OCI-LY1 (cell line): Measurements from ENCODE around the gene SSPN.

ENCODE experiments used
- H2AFZ ChIP-seq: fragments of 200-600 bp; sonication (generic), shearing (Covaris generic); 2 replicates; pipeline ENCODE4 v1.6.0; 2014; ENCODE audit warnings: antibody characterized with exemption, mild to moderate bottlenecking, low read length
- H3F3A ChIP-seq: fragments of 200-600 bp; sonication (generic), shearing (Covaris generic); 2 replicates; pipeline ENCODE4 v1.6.0; 2014; ENCODE audit warnings: mild to moderate bottlenecking, antibody characterized with exemption, low read length, moderate library complexity; ENCODE audit not compliant: insufficient read depth
- H3K27ac ChIP-seq: fragments of 200-600 bp; sonication (generic); 2 replicates; pipeline ENCODE4 v1.5.1; 2014; ENCODE audit warnings: low read length, mixed run types, mild to moderate bottlenecking, low read depth; ENCODE audit not compliant: poor library complexity, severe bottlenecking
- H3K27me3 ChIP-seq: fragments of 200-600 bp; sonication (generic); 2 replicates; pipeline ENCODE4 v1.6.0; 2014; ENCODE audit warnings: antibody characterized with exemption, mild to moderate bottlenecking, low read length, moderate library complexity; ENCODE audit not compliant: insufficient read depth
- H3K36me3 ChIP-seq: fragments of 200-600 bp; sonication (generic); 2 replicates; pipeline ENCODE4 v1.6.1; 2014; ENCODE audit warnings: mild to moderate bottlenecking, antibody characterized with exemption, low read length, moderate library complexity, mixed read lengths; ENCODE audit not compliant: insufficient read depth
- H3K4me1 ChIP-seq: fragments of 200-600 bp; sonication (generic); 2 replicates; pipeline ENCODE4 v1.5.1; 2014; ENCODE audit warnings: mild to moderate bottlenecking, low read length, moderate library complexity; ENCODE audit not compliant: insufficient read depth, severe bottlenecking
- H3K4me2 ChIP-seq: fragments of 200-600 bp; sonication (generic), shearing (Covaris generic); 2 replicates; pipeline ENCODE4 v1.6.1; 2014; ENCODE audit warnings: low read length
- H3K4me3 ChIP-seq: fragments of 200-600 bp; sonication (generic); 2 replicates; pipeline ENCODE4 v1.5.1; 2014; ENCODE audit warnings: low read length, low read depth, mild to moderate bottlenecking, mixed read lengths; ENCODE audit not compliant: poor library complexity, severe bottlenecking
- H3K79me2 ChIP-seq: fragments of 200-600 bp; shearing (Covaris generic); 2 replicates; pipeline ENCODE4 v1.6.1; 2016; ENCODE audit warnings: mixed run types, low read length, mixed read lengths; ENCODE audit not compliant: insufficient read depth
- H3K9ac ChIP-seq: fragments of 200-600 bp; sonication (generic), shearing (Covaris generic); 2 replicates; pipeline ENCODE4 v1.6.1; 2014; ENCODE audit warnings: mild to moderate bottlenecking, low read length, mixed read lengths
- H3K9me2 ChIP-seq: fragments of 200-600 bp; sonication (generic), shearing (Covaris generic); 2 replicates; pipeline ENCODE4 v1.6.1; 2014; ENCODE audit warnings: low read depth, mild to moderate bottlenecking, low read length, mixed read lengths
- H3K9me3 ChIP-seq: fragments of 200-600 bp; shearing (Covaris generic); 2 replicates; pipeline ENCODE4 v1.6.1; 2014; ENCODE audit warnings: low read length, mixed read lengths
- H4K20me1 ChIP-seq: fragments of 200-600 bp; sonication (generic), shearing (Covaris generic); 2 replicates; pipeline ENCODE4 v1.6.0; 2016; ENCODE audit warnings: mild to moderate bottlenecking, low read length; ENCODE audit not compliant: insufficient read depth
- EZH2 ChIP-seq: fragments of 200-600 bp; sonication (generic), shearing (Covaris generic); IDR thresholded peaks from 2 replicates; pipeline ENCODE4 v1.8.0; 2017; ENCODE audit warnings: borderline replicate concordance, mixed run types, mild to moderate bottlenecking, antibody characterized with exemption, low read length, moderate library complexity, mixed read lengths
- TF ChIP-seq, protein P1 (sequence below): fragments of 200-600 bp; sonication (generic), shearing (Covaris generic); IDR thresholded peaks from 2 replicates; pipeline ENCODE4 v1.5.1; 2017; ENCODE audit warnings: mild to moderate bottlenecking, antibody characterized with exemption, low read length, moderate library complexity, mixed read lengths

SSPN gene

GRCh38 chr12:26292596-26292995, 97.2 kb downstream of the SSPN start:
- H2AFZ ChIP-seq, result no peak overlapping the region
- H3K36me3 ChIP-seq, result no peaks in the 10 kb centered on the region
- no peaks in the 10 kb centered on the region for H3K27me3 ChIP-seq
- H3F3A ChIP-seq, result no peaks in the 10 kb centered on the region
- H3K4me3 ChIP-seq, result no peak overlapping the region
- no peak overlapping the region for H3K9ac ChIP-seq
- TF ChIP-seq, protein P1, sequence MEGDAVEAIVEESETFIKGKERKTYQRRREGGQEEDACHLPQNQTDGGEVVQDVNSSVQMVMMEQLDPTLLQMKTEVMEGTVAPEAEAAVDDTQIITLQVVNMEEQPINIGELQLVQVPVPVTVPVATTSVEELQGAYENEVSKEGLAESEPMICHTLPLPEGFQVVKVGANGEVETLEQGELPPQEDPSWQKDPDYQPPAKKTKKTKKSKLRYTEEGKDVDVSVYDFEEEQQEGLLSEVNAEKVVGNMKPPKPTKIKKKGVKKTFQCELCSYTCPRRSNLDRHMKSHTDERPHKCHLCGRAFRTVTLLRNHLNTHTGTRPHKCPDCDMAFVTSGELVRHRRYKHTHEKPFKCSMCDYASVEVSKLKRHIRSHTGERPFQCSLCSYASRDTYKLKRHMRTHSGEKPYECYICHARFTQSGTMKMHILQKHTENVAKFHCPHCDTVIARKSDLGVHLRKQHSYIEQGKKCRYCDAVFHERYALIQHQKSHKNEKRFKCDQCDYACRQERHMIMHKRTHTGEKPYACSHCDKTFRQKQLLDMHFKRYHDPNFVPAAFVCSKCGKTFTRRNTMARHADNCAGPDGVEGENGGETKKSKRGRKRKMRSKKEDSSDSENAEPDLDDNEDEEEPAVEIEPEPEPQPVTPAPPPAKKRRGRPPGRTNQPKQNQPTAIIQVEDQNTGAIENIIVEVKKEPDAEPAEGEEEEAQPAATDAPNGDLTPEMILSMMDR, result no peak
- no peak for TF ChIP-seq EZH2
- no peaks in the 10 kb centered on the region for H3K9me2 ChIP-seq
- no peak overlapping the region for H3K4me2 ChIP-seq
- H4K20me1 ChIP-seq, result no peaks in the 10 kb centered on the region
- H3K4me1 ChIP-seq, result no peaks in the 10 kb centered on the region
- H3K27ac ChIP-seq, result no peak overlapping the region
- no peaks in the 10 kb centered on the region for H3K79me2 ChIP-seq
- H3K9me3 ChIP-seq, result no peaks in the 10 kb centered on the region

DNA sequence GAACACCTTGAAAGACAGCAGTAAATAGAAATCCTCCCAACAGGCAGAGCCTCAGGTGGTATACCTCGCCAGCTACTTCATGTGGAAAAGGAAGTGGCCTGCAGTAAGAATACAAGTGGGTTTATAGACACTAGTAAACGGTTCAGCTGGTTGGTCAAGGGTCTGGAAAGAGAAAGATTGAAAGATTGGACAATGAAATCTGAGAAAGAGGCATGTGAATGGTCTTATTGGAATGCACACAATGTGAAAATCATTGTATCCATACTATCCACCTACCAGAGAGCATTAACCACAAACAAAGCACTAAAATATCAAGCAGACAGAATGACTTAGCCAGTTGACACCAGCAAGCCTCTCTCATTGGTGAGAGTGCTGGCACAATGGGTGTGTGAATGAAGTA, 98.2 kb downstream of the SSPN start:
- no peaks in the 10 kb centered on the region for H3F3A ChIP-seq
- H3K4me1 ChIP-seq, result peaks cover 4% of the 10 kb centered on the region
- H3K79me2 ChIP-seq, result no peaks in the 10 kb centered on the region
- H2AFZ ChIP-seq, result no peak overlapping the region
- no peak overlapping the region for H3K9ac ChIP-seq
- H3K9me2 ChIP-seq, result no peaks in the 10 kb centered on the region
- no peak for TF ChIP-seq EZH2
- H3K4me3 ChIP-seq, result no peak overlapping the region
- no peaks in the 10 kb centered on the region for H3K9me3 ChIP-seq
- no peak overlapping the region for H3K27ac ChIP-seq
- H3K27me3 ChIP-seq, result no peaks in the 10 kb centered on the region
- no peaks in the 10 kb centered on the region for H4K20me1 ChIP-seq
- H3K4me2 ChIP-seq, result no peak overlapping the region
- no peaks in the 10 kb centered on the region for H3K36me3 ChIP-seq

GRCh38 chr12:26295001-26295400, 99.6 kb downstream of the SSPN start:
- no peak overlapping the region for H2AFZ ChIP-seq
- no peaks in the 10 kb centered on the region for H3K9me3 ChIP-seq
- H3K27ac ChIP-seq, result no peak overlapping the region
- TF ChIP-seq, protein P1, result no peak
- no peak for TF ChIP-seq EZH2
- H3K36me3 ChIP-seq, result no peaks in the 10 kb centered on the region
- no peak overlapping the region for H3K4me2 ChIP-seq
- H3F3A ChIP-seq, result no peaks in the 10 kb centered on the region
- H3K4me3 ChIP-seq, result no peak overlapping the region
- no peaks in the 10 kb centered on the region for H3K27me3 ChIP-seq
- H3K4me1 ChIP-seq, result peaks cover 14% of the 10 kb centered on the region
- H3K9me2 ChIP-seq, result no peaks in the 10 kb centered on the region
- H4K20me1 ChIP-seq, result no peaks in the 10 kb centered on the region
- H3K9ac ChIP-seq, result no peak overlapping the region
- H3K79me2 ChIP-seq, result no peaks in the 10 kb centered on the region

DNA sequence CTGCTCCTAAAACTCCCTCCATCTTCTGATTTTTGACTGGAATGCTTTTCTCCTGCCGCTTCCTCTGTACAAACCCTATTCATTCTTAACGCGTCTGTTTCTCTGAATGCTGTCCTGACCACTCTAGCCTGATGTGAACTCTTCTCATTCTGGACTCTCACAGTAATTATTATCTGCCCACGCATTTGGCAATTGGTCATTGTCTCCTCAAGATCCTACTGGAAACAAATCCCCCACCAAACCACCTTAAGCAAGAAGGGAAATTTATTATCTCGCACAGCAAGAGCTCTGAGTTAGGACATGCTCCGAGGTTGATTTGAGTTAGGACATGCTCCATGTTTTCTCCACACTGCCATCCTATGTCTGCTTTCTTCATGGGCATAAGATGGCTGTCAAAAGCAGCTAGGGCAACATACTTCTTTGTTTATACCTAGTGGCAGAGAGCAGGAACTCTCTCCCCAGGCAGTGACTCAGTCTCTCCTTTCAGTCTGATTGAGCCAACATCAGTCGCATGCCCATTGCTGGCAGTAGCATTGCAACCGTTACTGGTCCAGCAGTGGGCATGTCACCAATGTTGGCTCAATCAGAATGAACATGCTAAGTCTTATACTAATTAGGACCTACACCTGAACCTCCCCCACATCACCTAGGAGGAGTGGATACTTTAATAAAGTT, 102.2 kb downstream of the SSPN start:
- no peak overlapping the region for H3K4me2 ChIP-seq
- H2AFZ ChIP-seq, result no peak overlapping the region
- no peaks in the 10 kb centered on the region for H3K36me3 ChIP-seq
- H3K27me3 ChIP-seq, result no peaks in the 10 kb centered on the region
- H3K4me3 ChIP-seq, result no peak overlapping the region
- no peaks in the 10 kb centered on the region for H3F3A ChIP-seq
- no peaks in the 10 kb centered on the region for H3K9me2 ChIP-seq
- no peaks in the 10 kb centered on the region for H3K9me3 ChIP-seq
- TF ChIP-seq, protein P1, result no peak
- TF ChIP-seq EZH2, result no peak
- peaks cover 14% of the 10 kb centered on the region for H3K4me1 ChIP-seq
- H3K79me2 ChIP-seq, result no peaks in the 10 kb centered on the region
- no peak overlapping the region for H3K9ac ChIP-seq
- H3K27ac ChIP-seq, result no peak overlapping the region
- H4K20me1 ChIP-seq, result no peaks in the 10 kb centered on the region
